ENCODE measurements around the gene NETO2. TPM values are rescaled to one million over a fixed set of nuclear protein-coding genes. Genes with fewer than 3 reads are reported as not detected.

NETO2 gene
- total RNA-seq, 4 donors from 2014 or later = 0.83 to 2.5 (median 1.4) TPM

- no peak overlapping the region for H3K27ac ChIP-seq (replicated peaks in 1 of 4)
- 48% methylated on average over 13 of the region's 13 CpGs for WGBS
- TF ChIP-seq EP300 (IDR thresholded peaks at IDR 0.05) (no peak), POLR2AphosphoS5 (IDR thresholded peaks at IDR 0.05) (no peak), CTCF (IDR thresholded peaks at IDR 0.05) (no peak), POLR2A (IDR thresholded peaks at IDR 0.05; ENCODE audit: low read depth) (no peak)
- intact Hi-C loops (cut with DNase I) = no loop called here
- H3K36me3 ChIP-seq = no peaks in the 10 kb centered on the region
- no peaks in the 10 kb centered on the region for H3K4me1 ChIP-seq
- DNase-seq (ENCODE audit: extremely low spot score) = peak; percentile 66
- H3K9me3 ChIP-seq = no peaks in the 10 kb centered on the region
- H3K4me3 ChIP-seq = no peak overlapping the region
- H3K27me3 ChIP-seq = peaks cover 0 to 14% (median 0%) of the 10 kb centered on the region in 4 donors
Measured at GRCh38 chr16:47065766-47066688, 77.7 kb downstream of the NETO2 start.

GRCh38 chr16:47064775-47065174 lies 79.0 kb downstream of the NETO2 start:
- WGBS = 95% methylated on average over 4 of the region's 4 CpGs
- H3K27ac ChIP-seq (replicated peaks in 1 of 4) = no peak overlapping the region
- H3K36me3 ChIP-seq = no peaks in the 10 kb centered on the region
- TF ChIP-seq EP300 (IDR thresholded peaks at IDR 0.05) (no peak), POLR2A (IDR thresholded peaks at IDR 0.05; ENCODE audit: low read depth) (no peak), POLR2AphosphoS5 (IDR thresholded peaks at IDR 0.05) (no peak), CTCF (IDR thresholded peaks at IDR 0.05) (no peak)
- no peaks in the 10 kb centered on the region for H3K9me3 ChIP-seq
- H3K27me3 ChIP-seq = peaks cover 0 to 16% (median 0%) of the 10 kb centered on the region in 4 donors
- H3K4me3 ChIP-seq = no peak overlapping the region
- H3K4me1 ChIP-seq = no peaks in the 10 kb centered on the region
- intact Hi-C loops (cut with DNase I) = no loop called here
- DNase-seq (ENCODE audit: extremely low spot score) = no peak

GRCh38 chr16:47063011-47063724 lies 80.6 kb downstream of the NETO2 start:
- 93% methylated on average over 6 of the region's 7 CpGs for WGBS
- Histone ChIP-seq H3K9me3 (no peaks in the 10 kb centered on the region), H3K36me3 (no peaks in the 10 kb centered on the region), H3K27me3 (peaks cover 0 to 16% (median 0%) of the 10 kb centered on the region in 4 donors), H3K27ac (replicated peaks in 1 of 4) (no peak overlapping the region), H3K4me3 (no peak overlapping the region), H3K4me1 (no peaks in the 10 kb centered on the region)
- TF ChIP-seq POLR2AphosphoS5 (IDR thresholded peaks at IDR 0.05) (no peak), CTCF (IDR thresholded peaks at IDR 0.05) (no peak), EP300 (IDR thresholded peaks at IDR 0.05) (no peak), POLR2A (IDR thresholded peaks at IDR 0.05; ENCODE audit: low read depth) (no peak)
- intact Hi-C loops (cut with DNase I) = no loop called here
- DNase-seq (ENCODE audit: extremely low spot score) = no peak

- no peaks in the 10 kb centered on the region for H3K9me3 ChIP-seq
- H3K27me3 ChIP-seq = peaks cover 0 to 16% (median 0%) of the 10 kb centered on the region in 4 donors
- H3K4me1 ChIP-seq = no peaks in the 10 kb centered on the region
- DNase-seq (ENCODE audit: extremely low spot score) = no peak
- TF ChIP-seq EP300 (IDR thresholded peaks at IDR 0.05) (no peak), CTCF (IDR thresholded peaks at IDR 0.05) (no peak), POLR2A (IDR thresholded peaks at IDR 0.05; ENCODE audit: low read depth) (no peak), POLR2AphosphoS5 (IDR thresholded peaks at IDR 0.05) (no peak)
- H3K4me3 ChIP-seq = no peak overlapping the region
- H3K27ac ChIP-seq (replicated peaks in 1 of 4) = no peak overlapping the region
- intact Hi-C loops (cut with DNase I) = no loop called here
- WGBS = 84% methylated on average over 8 of the region's 12 CpGs
- H3K36me3 ChIP-seq = no peaks in the 10 kb centered on the region
Measured at GRCh38 chr16:47061204-47061603, 82.5 kb downstream of the NETO2 start.

All from esophagus muscularis mucosa (tissue), 4 donors.